ENCODE results near the gene GLIS1. TPM values are rescaled to one million over a fixed set of nuclear protein-coding genes. Genes with fewer than 3 reads are reported as not detected.

The GLIS1 gene
- total RNA-seq, 1 experiment from 2014 or later, result 0.28 TPM

DNA sequence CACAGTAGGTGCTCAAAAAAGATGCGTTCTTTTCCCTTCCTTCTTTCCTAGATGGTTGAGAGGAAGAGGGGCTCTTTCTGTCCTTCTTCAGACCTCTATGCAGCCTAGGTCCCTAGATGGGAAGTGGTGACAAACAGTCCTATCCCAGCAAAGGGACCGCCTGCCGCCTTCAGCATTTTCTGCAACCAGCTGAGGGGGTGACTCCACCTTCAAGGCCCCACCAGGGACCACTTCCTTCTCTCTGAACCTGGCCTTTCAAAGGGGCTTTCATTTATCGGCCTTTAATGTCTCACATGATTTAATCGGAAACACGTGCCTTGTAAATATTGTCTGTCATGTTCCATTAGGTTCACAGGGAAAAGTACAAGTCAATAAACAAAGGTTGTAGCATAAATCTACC is 32.6 kb downstream of the GLIS1 start:
- Histone ChIP-seq H3K14ac (ENCODE audit: insufficient read depth, low read length) (no peak overlapping the region), H3K23me2 (ENCODE audit: insufficient read length, low read depth, low read length, poor library complexity, severe bottlenecking) (no peaks in the 10 kb centered on the region), H3K56ac (ENCODE audit: insufficient read length, low read depth, low read length) (no peak overlapping the region), H3K9ac (ENCODE audit: extremely low read depth, insufficient read length, low read length) (no peak overlapping the region), H3K27ac (ENCODE audit: insufficient read length, low read depth, low read length) (no peak overlapping the region), H3K4ac (ENCODE audit: low read depth, low read length) (no peak overlapping the region), H3K9me3 (ENCODE audit: control insufficient read depth, low read depth, low read length) (no peaks in the 10 kb centered on the region), H2AK5ac (ENCODE audit: insufficient read length, low read length) (no peak overlapping the region), H4K8ac (replicated peaks; ENCODE audit: insufficient read length, low read depth, low read length) (no peak overlapping the region), H3K79me2 (ENCODE audit: insufficient read depth, low read length) (no peaks in the 10 kb centered on the region), H2BK15ac (ENCODE audit: low read depth, low read length) (no peak overlapping the region), H3K4me1 (ENCODE audit: insufficient read depth, low read length) (peaks cover 6% of the 10 kb centered on the region; the same call in 1 of the 2 replicates), H2BK5ac (ENCODE audit: insufficient read length, low read length) (no peak overlapping the region), H2AFZ (ENCODE audit: low read length) (no peak overlapping the region), H3K23ac (ENCODE audit: insufficient read length, low read depth, low read length) (no peak overlapping the region), H3K4me2 (ENCODE audit: insufficient read depth, insufficient read length, low read length) (no peak overlapping the region), H2BK12ac (ENCODE audit: insufficient read length, low read depth, low read length) (no peak overlapping the region), H2BK20ac (ENCODE audit: low read depth, low read length, poor library complexity, severe bottlenecking) (no peak overlapping the region), H4K5ac (ENCODE audit: insufficient read length, low read depth, low read length) (no peak overlapping the region), H4K91ac (ENCODE audit: insufficient read length, low read depth, low read length) (no peak overlapping the region), H3T11ph (ENCODE audit: low read length) (no peak overlapping the region), H2BK120ac (ENCODE audit: low read depth, low read length, poor library complexity, severe bottlenecking) (no peak overlapping the region), H3K18ac (ENCODE audit: insufficient read length, low read depth, low read length) (no peak overlapping the region), H3K27me3 (ENCODE audit: insufficient read depth, low read length) (no peaks in the 10 kb centered on the region), H3K79me1 (ENCODE audit: insufficient read depth, low read depth, low read length, poor library complexity, severe bottlenecking) (no peaks in the 10 kb centered on the region), H4K20me1 (ENCODE audit: control insufficient read depth, insufficient read depth, insufficient read length) (no peaks in the 10 kb centered on the region)
- no CpG with 5 or more reads among the region's 6 CpGs for WGBS (ENCODE audit: extremely low coverage, insufficient read length, low lambda C conversion rate)
- Mint-ChIP-seq H3K4me1 (peaks cover 40 to 60% of the 10 kb centered on the region in 2 experiments), H3K9me3 (no peaks in the 10 kb centered on the region; a peak in 1 of 5 replicates), H3K27me3 (ENCODE audit: low read depth) (peaks cover 3% of the 10 kb centered on the region), H3K27ac (peak overlapping the region in 1 of 3 experiments; percentile 96; a peak in 1 of 7 replicates), H3K4me3 (no peak overlapping the region; a peak in 1 of 5 replicates), H3K36me3 (ENCODE audit: insufficient read depth in 1 of 3, low read depth in 3 of 3) (no peaks in the 10 kb centered on the region; a peak in 1 of 7 replicates)
- TF ChIP-seq, protein P1, sequence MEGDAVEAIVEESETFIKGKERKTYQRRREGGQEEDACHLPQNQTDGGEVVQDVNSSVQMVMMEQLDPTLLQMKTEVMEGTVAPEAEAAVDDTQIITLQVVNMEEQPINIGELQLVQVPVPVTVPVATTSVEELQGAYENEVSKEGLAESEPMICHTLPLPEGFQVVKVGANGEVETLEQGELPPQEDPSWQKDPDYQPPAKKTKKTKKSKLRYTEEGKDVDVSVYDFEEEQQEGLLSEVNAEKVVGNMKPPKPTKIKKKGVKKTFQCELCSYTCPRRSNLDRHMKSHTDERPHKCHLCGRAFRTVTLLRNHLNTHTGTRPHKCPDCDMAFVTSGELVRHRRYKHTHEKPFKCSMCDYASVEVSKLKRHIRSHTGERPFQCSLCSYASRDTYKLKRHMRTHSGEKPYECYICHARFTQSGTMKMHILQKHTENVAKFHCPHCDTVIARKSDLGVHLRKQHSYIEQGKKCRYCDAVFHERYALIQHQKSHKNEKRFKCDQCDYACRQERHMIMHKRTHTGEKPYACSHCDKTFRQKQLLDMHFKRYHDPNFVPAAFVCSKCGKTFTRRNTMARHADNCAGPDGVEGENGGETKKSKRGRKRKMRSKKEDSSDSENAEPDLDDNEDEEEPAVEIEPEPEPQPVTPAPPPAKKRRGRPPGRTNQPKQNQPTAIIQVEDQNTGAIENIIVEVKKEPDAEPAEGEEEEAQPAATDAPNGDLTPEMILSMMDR (conservative IDR thresholded peaks at IDR 0.05), result no peak
- no peak for DNase-seq
